Thyroid gland (tissue), 4 donors: Measurements from ENCODE around the gene ANTXR1.

Experiments used
- POLR2A ChIP-seq, 2 donors: fragments of 450-650 bp; IDR thresholded peaks; one replicate each; pipeline ENCODE4 v1.6.1; 2017; ENCODE audit warnings: antibody characterized with exemption in 2 of 2, mild to moderate bottlenecking in 2 of 2, moderate library complexity in 1 of 2
- TF ChIP-seq, protein P1 (sequence below), 6 experiments: fragments of 200-600 bp in 3 of 6; fragments of 450-650 bp in 3 of 6; sonication (generic) in 3 of 6; IDR thresholded peaks; one replicate each; pipeline ENCODE4 v1.5.1; 2016 to 2019; ENCODE audit warnings: antibody characterized with exemption in 6 of 6, mild to moderate bottlenecking in 2 of 6, inconsistent platforms in 1 of 6, moderate library complexity in 1 of 6

GRCh38 chr2:68975844-68976243 lies 37.1 kb upstream of the ANTXR1 start:
- TF ChIP-seq, protein P1, sequence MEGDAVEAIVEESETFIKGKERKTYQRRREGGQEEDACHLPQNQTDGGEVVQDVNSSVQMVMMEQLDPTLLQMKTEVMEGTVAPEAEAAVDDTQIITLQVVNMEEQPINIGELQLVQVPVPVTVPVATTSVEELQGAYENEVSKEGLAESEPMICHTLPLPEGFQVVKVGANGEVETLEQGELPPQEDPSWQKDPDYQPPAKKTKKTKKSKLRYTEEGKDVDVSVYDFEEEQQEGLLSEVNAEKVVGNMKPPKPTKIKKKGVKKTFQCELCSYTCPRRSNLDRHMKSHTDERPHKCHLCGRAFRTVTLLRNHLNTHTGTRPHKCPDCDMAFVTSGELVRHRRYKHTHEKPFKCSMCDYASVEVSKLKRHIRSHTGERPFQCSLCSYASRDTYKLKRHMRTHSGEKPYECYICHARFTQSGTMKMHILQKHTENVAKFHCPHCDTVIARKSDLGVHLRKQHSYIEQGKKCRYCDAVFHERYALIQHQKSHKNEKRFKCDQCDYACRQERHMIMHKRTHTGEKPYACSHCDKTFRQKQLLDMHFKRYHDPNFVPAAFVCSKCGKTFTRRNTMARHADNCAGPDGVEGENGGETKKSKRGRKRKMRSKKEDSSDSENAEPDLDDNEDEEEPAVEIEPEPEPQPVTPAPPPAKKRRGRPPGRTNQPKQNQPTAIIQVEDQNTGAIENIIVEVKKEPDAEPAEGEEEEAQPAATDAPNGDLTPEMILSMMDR (IDR thresholded peaks at IDR 0.05): no peak
- TF ChIP-seq POLR2A (IDR thresholded peaks at IDR 0.05): no peak
